K562 (cell line): ENCODE measurements around the gene NF1.

Experiments used
- KLF13 ChIP-seq: fragments of 450-650 bp; IDR thresholded peaks from 2 replicates; pipeline ENCODE4 v1.6.1; 2016; ENCODE audit warnings: missing genetic modification characterization, low read depth, mild to moderate bottlenecking, missing compliant biosample characterization, moderate library complexity, borderline replicate concordance
- NCOA1 ChIP-seq: fragments of 450-650 bp; IDR thresholded peaks from 2 replicates; pipeline ENCODE4 v1.6.1; 2016; ENCODE audit warnings: low read depth
- ZNF695 ChIP-seq: fragments of 450-650 bp; formaldehyde crosslinking; IDR thresholded peaks from 2 replicates; pipeline ENCODE4 v1.4.0; 2020; ENCODE audit warnings: mild to moderate bottlenecking, moderate library complexity

GRCh38 chr17:31093866-31094599, 744 bp upstream of the NF1 start:
- TF ChIP-seq NCOA1 (no peak), ZNF695 (CRISPR knock-in tag) (no peak), KLF13 (tag) (no peak)
